Prostate gland (tissue), 2 donors: ENCODE measurements around the gene DLEC1.

Source experiments
- CTCF ChIP-seq, 4 experiments: fragments of 200-600 bp in 2 of 4; fragments of 450-650 bp in 2 of 4; sonication (generic) in 2 of 4; IDR thresholded peaks; 1 replicate in 3 of 4; 2 replicates in 1 of 4; pipeline ENCODE4 v1.5.1; 2016 to 2019; ENCODE audit warnings: antibody characterized with exemption in 4 of 4, mild to moderate bottlenecking in 2 of 4, moderate library complexity in 2 of 4
- POLR2A ChIP-seq: fragments of 450-650 bp; IDR thresholded peaks from one replicate; pipeline ENCODE4 v1.6.1; 2016; ENCODE audit warnings: antibody characterized with exemption, mild to moderate bottlenecking

GRCh38 chr3:38133209-38133556 is 94.2 kb downstream of the DLEC1 start:
- TF ChIP-seq POLR2A (no peak), CTCF (IDR thresholded peaks at IDR 0.05) (no peak)
